Stomach smooth muscle (tissue), 2 donors: ENCODE measurements around the gene ZNF655.

Experiments
- H3K27ac ChIP-seq: one replicate; pipeline ENCODE4 v1.7.0; 2013; ENCODE audit warnings: mild to moderate bottlenecking, low read length, inconsistent platforms
- H3K27me3 ChIP-seq, 2 donors: one replicate each; pipeline ENCODE4 v1.7.0; 2013; ENCODE audit warnings: low read length in 2 of 2; ENCODE audit not compliant: insufficient read depth in 2 of 2, control insufficient read depth in 1 of 2
- H3K36me3 ChIP-seq, 2 donors: one replicate each; pipeline ENCODE4 v1.7.0; 2013; ENCODE audit warnings: low read length in 2 of 2; ENCODE audit not compliant: control insufficient read depth in 2 of 2, insufficient read depth in 2 of 2
- H3K4me1 ChIP-seq: one replicate; pipeline ENCODE4 v1.7.0; 2013; ENCODE audit warnings: low read length; ENCODE audit not compliant: control insufficient read depth, insufficient read depth
- H3K4me3 ChIP-seq, 2 donors: one replicate each; pipeline ENCODE4 v1.7.0; 2013; ENCODE audit warnings: low read length in 2 of 2
- H3K9ac ChIP-seq, 2 donors: one replicate each; pipeline ENCODE4 v1.7.0; 2013; ENCODE audit warnings: low read length in 2 of 2, mild to moderate bottlenecking in 1 of 2
- H3K9me3 ChIP-seq, 2 donors: one replicate each; pipeline ENCODE4 v1.7.0; 2013; ENCODE audit warnings: low read length in 2 of 2; ENCODE audit not compliant: control insufficient read depth in 2 of 2
- donor health status: healthy.
- donor health status: Pancreatic carcinoma.

ZNF655 gene

GRCh38 chr7:99623091-99623693 lies 64.8 kb downstream of the ZNF655 start:
- H3K9me3 ChIP-seq: no peaks in the 10 kb centered on the region
- peaks cover 75 to 79% of the 10 kb centered on the region in 2 donors for H3K36me3 ChIP-seq
- H3K4me1 ChIP-seq: no peaks in the 10 kb centered on the region
- H3K9ac ChIP-seq: no peak overlapping the region
- no peak overlapping the region for H3K27ac ChIP-seq
- no peak overlapping the region for H3K4me3 ChIP-seq
- no peaks in the 10 kb centered on the region for H3K27me3 ChIP-seq

- Histone ChIP-seq H3K36me3 (peaks cover 79 to 83% of the 10 kb centered on the region in 2 donors), H3K4me3 (no peak overlapping the region), H3K27me3 (no peaks in the 10 kb centered on the region), H3K4me1 (no peaks in the 10 kb centered on the region), H3K9me3 (no peaks in the 10 kb centered on the region), H3K27ac (no peak overlapping the region), H3K9ac (no peak overlapping the region)
These were observed 65.4 kb downstream of the ZNF655 start for GRCh38 chr7:99623702-99624447.

- Histone ChIP-seq H3K27me3 (no peaks in the 10 kb centered on the region), H3K9ac (no peak overlapping the region), H3K4me1 (no peaks in the 10 kb centered on the region), H3K4me3 (no peak overlapping the region), H3K27ac (no peak overlapping the region), H3K9me3 (no peaks in the 10 kb centered on the region), H3K36me3 (peaks cover 75 to 86% of the 10 kb centered on the region in 2 donors)
These were observed 66.0 kb downstream of the ZNF655 start for GRCh38 chr7:99624484-99624883.

GRCh38 chr7:99625321-99625720 lies 66.9 kb downstream of the ZNF655 start:
- H3K36me3 ChIP-seq: peaks cover 72 to 86% of the 10 kb centered on the region in 2 donors
- H3K27me3 ChIP-seq: no peaks in the 10 kb centered on the region
- no peak overlapping the region for H3K9ac ChIP-seq
- no peak overlapping the region for H3K27ac ChIP-seq
- H3K9me3 ChIP-seq: no peaks in the 10 kb centered on the region
- no peak overlapping the region for H3K4me3 ChIP-seq
- no peaks in the 10 kb centered on the region for H3K4me1 ChIP-seq

GRCh38 chr7:99625961-99626360 lies 67.5 kb downstream of the ZNF655 start:
- peaks cover 73 to 88% of the 10 kb centered on the region in 2 donors for H3K36me3 ChIP-seq

More at GRCh38 chr7:99625961-99626360, 67.5 kb downstream of the ZNF655 start:
- Histone ChIP-seq H3K9ac (peak overlapping the region in 1 of 2 donors; percentile 21), H3K9me3 (no peaks in the 10 kb centered on the region), H3K4me1 (no peaks in the 10 kb centered on the region), H3K27me3 (no peaks in the 10 kb centered on the region), H3K27ac (no peak overlapping the region), H3K4me3 (no peak overlapping the region)
